Stimulated activated CD8-positive, alpha-beta memory T cell treated with anti-CD3 and anti-CD28 coated beads, Interleukin-7, amount 100 ng/mL, for 4 hours (primary cell): ENCODE results near the gene L1TD1.
"Not testable (repeated sequence)": the region's sequence is repeated elsewhere in the genome, so short reads cannot be mapped to it uniquely, and the experiment has no call there.

Experiments used
- DNase-seq, 2 donors: peaks; one replicate each; pipeline ENCODE4 v3.0.0-alpha.2; 2020; ENCODE audit warnings: low read depth in 2 of 2

The L1TD1 gene

DNA sequence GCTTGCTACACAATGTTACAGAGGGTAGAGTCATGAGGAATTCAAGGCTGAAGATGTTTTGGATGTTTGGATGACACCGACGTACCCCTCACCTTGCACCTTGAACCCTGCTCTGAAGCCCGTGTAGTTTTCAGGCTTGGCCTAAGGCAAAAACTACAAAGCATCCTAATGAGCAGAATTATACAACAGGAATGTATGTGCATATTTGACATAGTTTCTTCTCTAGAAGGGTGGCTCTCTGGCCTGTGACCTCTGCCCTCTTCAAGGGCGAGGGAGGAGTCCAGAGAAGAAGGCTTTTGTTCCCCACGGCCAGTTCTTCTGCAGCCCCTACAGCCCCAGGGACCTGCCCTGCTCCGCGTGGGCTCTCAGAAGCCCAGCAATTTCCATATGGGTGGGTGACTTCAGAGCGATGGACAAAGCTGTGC, 43.3 kb downstream of the L1TD1 start:
- no peak for DNase-seq

DNA sequence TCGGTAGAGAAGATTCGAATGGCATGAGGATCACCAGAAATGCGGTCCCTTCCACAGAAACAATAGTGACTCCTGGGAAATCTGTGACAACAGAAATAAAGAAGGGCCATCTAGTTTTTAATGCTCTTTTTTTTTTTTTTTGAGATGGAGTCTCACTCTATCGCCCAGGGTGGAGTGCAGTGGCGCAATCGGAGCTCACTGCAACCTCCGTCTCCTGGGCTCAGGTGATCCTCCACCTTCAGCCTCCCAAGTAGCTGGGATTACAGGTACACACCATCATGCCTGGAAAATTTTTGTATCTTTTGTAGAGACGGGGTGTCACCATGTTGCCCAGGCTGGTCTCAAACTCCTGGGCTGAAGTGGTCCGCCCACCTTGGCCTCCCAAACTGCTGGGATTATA, 43.9 kb downstream of the L1TD1 start:
- no peak for DNase-seq

DNA sequence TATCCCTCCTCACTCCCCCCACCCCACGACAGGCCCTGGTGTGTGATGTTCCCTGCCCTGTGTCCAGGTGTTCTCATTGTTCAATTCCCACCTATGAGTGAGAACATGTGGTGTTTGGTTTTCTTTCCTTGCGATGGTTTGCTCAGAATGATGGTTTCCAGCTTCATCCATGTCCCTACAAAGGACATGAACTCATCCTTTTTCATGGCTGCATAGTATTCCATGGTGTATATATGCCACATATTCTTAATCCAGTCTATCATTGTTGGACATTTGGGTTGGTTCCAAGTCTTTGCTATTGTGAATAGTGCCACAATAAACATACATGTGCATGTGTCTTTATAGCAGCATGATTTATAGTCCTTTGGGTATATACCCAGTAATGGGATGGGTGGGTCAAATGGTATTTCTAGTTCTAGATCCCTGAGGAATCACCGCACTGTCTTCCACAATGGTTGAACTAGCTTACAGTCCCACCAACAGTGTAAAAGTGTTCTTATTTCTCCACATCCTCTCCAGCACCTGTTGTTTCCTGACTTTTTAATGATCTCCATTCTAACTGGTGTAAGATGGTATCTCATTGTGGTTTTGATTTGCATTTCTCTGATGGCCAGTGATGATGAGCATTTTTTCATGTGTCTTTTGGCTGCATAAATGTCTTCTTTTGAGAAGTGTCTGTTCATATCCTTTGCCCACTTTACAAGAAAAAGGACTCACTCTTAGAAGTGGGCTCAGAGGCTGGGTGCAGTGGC, 45.2 kb downstream of the L1TD1 start:
- not testable (repeated sequence) for DNase-seq

DNA sequence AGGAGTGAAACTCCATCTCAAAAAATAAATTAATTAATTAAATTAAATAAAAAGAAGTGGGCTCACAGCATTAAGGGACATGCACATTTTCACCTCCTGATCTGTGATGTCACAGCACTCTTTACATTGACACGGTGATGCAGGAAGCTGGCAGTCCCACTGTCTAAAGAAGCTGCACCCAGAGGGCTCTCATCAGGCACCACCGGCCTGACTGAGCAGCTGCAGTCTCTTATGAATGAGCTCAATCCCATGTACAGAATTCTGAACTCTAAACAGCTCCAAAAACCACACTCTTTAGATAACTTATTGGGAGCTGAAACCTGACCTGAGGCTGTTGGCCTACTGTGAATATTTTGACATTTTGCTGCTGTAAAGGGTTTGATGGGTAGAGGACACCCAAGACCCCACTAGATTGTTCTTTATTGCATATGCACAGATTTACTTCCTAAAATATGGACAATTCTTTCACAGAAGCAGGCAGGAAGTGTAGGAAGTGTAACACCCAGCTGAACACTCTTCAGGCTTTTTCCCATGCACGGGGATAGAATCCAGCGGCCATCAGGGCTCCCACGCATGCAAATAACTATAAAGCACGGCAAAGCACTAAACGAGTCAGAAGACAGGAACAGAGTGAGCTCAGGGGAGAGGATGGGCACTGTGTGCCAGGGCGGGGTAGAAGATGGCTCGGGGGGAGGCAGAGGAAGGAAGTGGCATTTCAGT, 46.2 kb downstream of the L1TD1 start:
- DNase-seq, result no peak

DNA sequence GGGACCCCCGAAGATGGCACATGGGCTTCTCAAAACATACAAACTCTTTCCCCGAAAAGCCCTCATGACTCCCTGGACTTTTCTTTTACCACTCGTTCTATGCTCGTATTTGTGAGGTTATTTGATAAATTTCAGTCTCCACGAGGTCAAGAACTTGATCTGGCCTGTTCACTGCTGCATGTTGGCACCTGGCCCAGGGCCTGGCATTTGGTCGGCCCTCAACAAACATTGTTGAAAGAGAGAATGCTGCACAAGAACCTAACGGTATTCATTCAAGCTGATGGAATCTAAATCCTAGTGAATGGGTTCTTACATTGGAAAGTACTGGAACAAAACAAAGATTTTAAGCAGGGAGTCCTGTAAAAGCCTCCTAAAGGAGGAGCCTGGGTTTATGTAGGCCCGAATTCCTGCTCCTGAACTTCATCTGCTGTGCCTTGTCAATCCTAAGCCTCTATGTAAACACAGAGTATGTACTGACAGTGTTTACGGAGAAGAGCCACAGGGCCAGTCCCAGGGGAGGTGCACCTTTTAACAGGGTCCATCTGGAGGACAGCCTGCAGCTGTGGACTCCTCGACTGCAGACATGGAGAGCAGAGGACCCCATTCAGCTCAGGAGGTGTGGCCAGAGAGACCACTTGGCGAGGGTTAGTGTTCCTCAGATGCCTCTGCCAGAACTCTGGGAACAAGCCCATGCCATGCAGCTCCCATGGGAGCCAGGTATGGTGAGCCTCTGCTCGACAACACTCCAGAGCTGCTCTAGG, 46.9 kb downstream of the L1TD1 start:
- no peak for DNase-seq

DNA sequence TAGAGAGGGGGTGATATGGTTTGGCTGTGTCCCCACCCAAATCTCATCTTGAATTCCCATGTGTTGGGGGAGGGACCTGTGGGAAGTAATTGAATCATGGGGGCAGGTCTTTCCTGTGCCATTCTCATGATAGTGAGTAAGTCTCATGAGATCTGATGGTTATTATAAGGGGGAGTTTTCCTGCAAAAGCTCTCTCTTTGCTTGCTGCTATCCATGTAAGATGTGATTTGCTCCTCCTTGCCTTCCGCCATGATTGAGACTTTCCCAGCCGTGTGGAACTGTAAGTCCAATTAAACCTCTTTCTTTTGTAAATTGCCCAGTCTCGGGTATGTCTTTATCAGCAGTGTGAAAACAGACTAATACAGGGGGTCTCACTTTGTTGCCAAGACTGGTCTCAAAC, 49.7 kb downstream of the L1TD1 start:
- not testable (repeated sequence) for DNase-seq

DNA sequence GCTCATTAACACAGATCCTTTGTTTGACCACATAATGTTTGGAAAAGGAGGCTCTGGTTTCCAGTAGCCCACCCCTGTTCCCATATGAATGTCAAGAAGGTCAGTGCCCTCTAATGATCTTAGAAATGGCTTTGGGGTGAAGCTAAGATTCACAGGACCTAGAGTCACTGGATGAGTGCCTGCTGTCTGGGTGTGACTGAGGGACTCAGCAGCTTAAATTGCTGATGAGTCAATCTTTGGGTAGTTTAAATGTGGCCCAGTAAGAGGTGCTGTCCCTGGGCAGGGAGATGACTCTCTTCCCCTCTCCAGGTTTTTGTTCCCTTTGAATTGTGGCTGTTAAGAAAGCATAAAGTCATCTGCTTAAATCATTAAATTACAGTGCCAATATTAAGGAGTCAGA, 50.6 kb downstream of the L1TD1 start:
- no peak for DNase-seq

DNA sequence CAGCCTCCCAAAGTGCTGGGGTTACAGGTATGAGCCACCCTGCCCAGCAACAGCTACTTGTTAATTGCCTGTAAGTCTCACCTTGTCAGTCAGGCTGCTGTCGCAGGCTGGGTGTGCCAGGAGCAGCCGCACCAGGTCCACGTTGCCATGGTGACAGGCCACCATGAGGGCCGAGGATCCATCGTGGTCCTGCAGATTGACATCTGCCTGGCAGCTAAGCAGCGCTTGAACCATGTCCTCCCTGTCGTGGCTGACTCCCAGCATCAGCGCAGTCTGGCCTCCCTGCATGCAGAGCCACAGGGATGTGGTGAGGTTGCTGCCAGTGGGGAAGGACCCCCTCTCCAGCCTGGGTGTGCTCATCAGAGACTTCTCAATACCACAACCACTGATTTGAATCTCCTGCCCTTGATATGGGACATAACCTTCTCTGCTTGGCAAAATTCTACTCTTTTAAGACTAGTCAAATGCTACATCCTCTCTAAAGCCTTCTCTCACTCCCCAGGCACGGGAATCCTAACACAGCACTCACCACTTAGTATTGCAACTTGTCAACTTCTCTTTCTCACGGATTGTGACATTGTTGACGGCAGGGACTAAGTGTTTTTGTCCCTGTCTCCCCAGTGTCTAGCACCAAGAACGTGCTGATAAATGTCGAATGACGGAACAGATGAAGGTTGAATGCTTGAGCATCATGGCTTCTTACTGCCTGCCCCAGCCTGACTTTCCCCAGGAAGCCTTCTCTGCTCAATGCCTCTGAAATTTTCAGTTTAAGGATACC, 52.9 kb downstream of the L1TD1 start:
- DNase-seq, result no peak

DNA sequence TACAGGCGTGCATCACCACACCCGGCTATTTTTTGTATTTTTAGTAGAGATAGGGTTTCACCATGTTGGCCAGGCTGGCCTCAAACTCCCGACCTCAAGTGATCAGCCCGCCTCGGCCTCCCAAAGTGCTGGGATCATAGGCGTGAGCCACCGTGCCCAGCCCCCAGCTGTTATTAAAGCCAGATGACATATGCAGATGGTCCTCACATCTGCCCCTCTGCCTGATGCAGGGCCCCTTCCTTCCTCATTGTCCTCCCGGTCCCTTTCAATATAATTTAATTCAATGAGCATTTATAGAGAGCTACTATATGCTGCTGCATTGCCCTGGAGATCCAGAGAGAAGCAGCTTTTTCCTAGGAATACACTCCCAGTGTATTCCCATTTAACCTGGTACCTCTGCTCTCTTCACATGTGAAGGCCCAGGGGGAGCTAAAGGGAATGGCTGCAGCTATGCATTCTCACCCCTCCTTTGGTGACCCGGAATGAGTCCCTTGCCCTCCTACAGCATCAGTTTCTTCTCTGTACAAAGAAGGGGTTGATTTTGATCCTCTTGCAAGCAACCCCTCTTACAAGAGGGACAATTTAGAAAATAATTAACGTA, 55.6 kb downstream of the L1TD1 start:
- no peak for DNase-seq

DNA sequence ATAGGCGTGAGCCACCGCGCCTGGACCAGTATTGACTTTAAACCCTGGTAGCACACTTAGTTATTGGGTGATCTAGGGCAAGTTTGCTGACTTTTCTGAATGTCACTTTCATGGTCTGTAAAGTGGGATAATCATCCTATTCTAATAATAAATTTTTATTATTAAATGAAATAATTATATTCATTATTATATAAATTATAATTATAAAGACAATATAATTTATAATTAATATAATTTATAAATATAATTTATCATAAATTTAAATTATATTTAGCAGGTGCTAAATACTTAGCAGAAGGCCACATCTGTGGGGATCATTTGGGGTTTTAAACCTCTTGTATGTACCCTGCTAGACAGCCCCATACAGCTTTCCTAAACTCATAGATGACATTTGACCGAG, 64.9 kb downstream of the L1TD1 start:
- DNase-seq, result no peak

DNA sequence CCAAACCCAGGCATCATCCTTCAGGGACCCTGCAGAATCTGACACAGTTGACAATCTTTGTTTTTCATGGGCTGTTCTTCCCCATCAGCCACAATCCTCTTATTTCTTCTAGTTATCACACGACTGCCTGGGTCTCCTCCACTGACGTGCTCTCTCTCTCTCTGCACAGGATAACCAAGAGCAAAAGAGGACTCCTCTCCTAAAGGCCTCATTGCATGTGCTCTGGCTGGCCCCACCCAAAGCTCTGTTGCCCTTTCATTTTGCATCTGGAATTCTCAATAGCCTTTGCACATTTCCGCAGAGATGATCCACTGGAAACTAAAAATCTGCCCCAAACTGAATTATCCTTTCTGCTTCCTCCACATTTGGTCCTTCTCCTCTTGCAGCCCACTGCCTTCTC, 66.0 kb downstream of the L1TD1 start:
- DNase-seq, result no peak
